Hepatocyte (in vitro differentiated cells): ENCODE results near the gene TBL1X. TPM values are rescaled to one million over a fixed set of nuclear protein-coding genes. Genes with fewer than 3 reads are reported as not detected.

Experiments
- DNase-seq: peaks from one replicate; pipeline ENCODE4 v3.0.0-alpha.2; 2016; ENCODE audit warnings: low spot score
- H2AFZ ChIP-seq: fragments of 200-600 bp; sonication (generic); 2 replicates; pipeline ENCODE4 v1.6.0; 2016; ENCODE audit warnings: antibody characterized with exemption, mild to moderate bottlenecking
- H3K27ac ChIP-seq: fragments of 200-600 bp; sonication (generic); 2 replicates; pipeline ENCODE4 v1.5.1; 2016; ENCODE audit warnings: mild to moderate bottlenecking
- H3K27me3 ChIP-seq: fragments of 200-600 bp; sonication (generic); 2 replicates; pipeline ENCODE4 v1.6.1; 2016
- H3K36me3 ChIP-seq: fragments of 200-600 bp; sonication (generic); replicated peaks from 2 replicates; pipeline ENCODE4 v1.5.1; 2016; ENCODE audit warnings: low read depth; ENCODE audit not compliant: insufficient read depth
- H3K4me1 ChIP-seq: fragments of 200-600 bp; sonication (generic); 2 replicates; pipeline ENCODE4 v1.5.1; 2016; ENCODE audit warnings: mild to moderate bottlenecking, moderate library complexity; ENCODE audit not compliant: insufficient read depth
- H3K4me2 ChIP-seq: fragments of 200-600 bp; sonication (generic); 2 replicates; pipeline ENCODE4 v1.6.0; 2016
- H3K4me3 ChIP-seq: fragments of 200-600 bp; sonication (generic); 2 replicates; pipeline ENCODE4 v1.5.1; 2016; ENCODE audit warnings: mild to moderate bottlenecking
- H3K79me2 ChIP-seq: fragments of 200-600 bp; sonication (generic); 2 replicates; pipeline ENCODE4 v1.6.0; 2017; ENCODE audit warnings: mild to moderate bottlenecking
- H3K9me2 ChIP-seq: fragments of 200-600 bp; sonication (generic); replicated peaks from 2 replicates; pipeline ENCODE4 v1.6.0; 2017; ENCODE audit warnings: mild to moderate bottlenecking; ENCODE audit not compliant: insufficient read depth
- H3K9me3 ChIP-seq: fragments of 200-600 bp; sonication (generic); 2 replicates; pipeline ENCODE4 v1.5.1; 2016; ENCODE audit warnings: low read depth, mild to moderate bottlenecking
- H4K20me1 ChIP-seq: fragments of 200-600 bp; sonication (generic); 2 replicates; pipeline ENCODE4 v1.6.0; 2016; ENCODE audit warnings: mild to moderate bottlenecking; ENCODE audit not compliant: insufficient read depth, poor library complexity, severe bottlenecking
- EZH2 ChIP-seq: fragments of 200-600 bp; sonication (generic); IDR thresholded peaks from 2 replicates; pipeline ENCODE4 v1.6.1; 2016; ENCODE audit warnings: antibody characterized with exemption, mild to moderate bottlenecking, borderline replicate concordance
- EZH2phosphoT487 ChIP-seq: fragments of 200-600 bp; sonication (generic); IDR thresholded peaks from one replicate; pipeline ENCODE4 v1.6.1; 2018; ENCODE audit warnings: antibody characterized with exemption, mild to moderate bottlenecking, low read depth, moderate library complexity; ENCODE audit not compliant: unreplicated experiment, severe bottlenecking
- WGBS: methylation state at CpG from one replicate; pipeline ENCODE4 v1.1.6; 2016; ENCODE audit warnings: low lambda C conversion rate; ENCODE audit errors: missing lambda C conversion rate; 5-methylcytosine and 5-hydroxymethylcytosine counted together
- polyA plus RNA-seq: library from polyadenylated mRNA; unstranded; fragments of >200 nt; fragmentation: Nextera tagmentation; extraction: Ambion mirVana; gene quantifications from 2 replicates; pipeline ENCODE4 v1.2.1, GENCODE V29; 2016
- total RNA-seq: library from RNA; depleted of rRNA; stranded (reverse); fragments of >200 nt; gene quantifications from 2 replicates; pipeline ENCODE4 v1.2.3, GENCODE V29; 2014
- TF ChIP-seq, protein P1 (sequence below): fragments of 200-600 bp; sonication (generic); IDR thresholded peaks from 2 replicates; pipeline ENCODE4 v1.5.1; 2016; ENCODE audit warnings: antibody characterized with exemption, mild to moderate bottlenecking; ENCODE audit not compliant: poor library complexity

Gene TBL1X
- total and polyA plus RNA-seq, 2 experiments from 2014 or later = 14.9 to 16.0 TPM

DNA sequence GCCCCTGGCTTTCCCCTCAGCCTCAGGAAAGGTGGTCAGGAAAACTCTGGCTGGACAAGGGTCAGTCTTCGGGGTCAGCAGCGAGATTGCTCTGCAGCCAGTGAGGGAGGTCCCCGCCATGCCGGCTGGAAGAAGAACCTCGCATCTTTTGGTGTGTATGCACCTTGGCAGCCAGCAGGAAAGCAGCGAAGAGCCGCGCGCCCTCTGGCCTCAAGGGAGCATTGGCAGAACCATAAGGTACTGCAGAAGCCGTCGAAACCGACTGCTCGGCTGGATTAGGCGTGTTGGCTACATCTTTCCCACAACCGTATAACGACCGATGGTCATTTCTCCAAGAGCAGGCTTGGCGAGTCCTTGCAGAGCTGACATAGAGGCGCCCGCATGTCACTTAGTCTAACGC lies 252.5 kb downstream of the TBL1X start:
- Histone ChIP-seq H3K4me2 (no peak overlapping the region), H3K4me1 (no peaks in the 10 kb centered on the region), H4K20me1 (no peaks in the 10 kb centered on the region), H3K27ac (no peak overlapping the region), H3K36me3 (no peaks in the 10 kb centered on the region), H2AFZ (no peak overlapping the region), H3K4me3 (no peak overlapping the region), H3K9me2 (no peaks in the 10 kb centered on the region), H3K79me2 (no peaks in the 10 kb centered on the region), H3K9me3 (no peaks in the 10 kb centered on the region), H3K27me3 (no peaks in the 10 kb centered on the region)
- TF ChIP-seq, protein P1, sequence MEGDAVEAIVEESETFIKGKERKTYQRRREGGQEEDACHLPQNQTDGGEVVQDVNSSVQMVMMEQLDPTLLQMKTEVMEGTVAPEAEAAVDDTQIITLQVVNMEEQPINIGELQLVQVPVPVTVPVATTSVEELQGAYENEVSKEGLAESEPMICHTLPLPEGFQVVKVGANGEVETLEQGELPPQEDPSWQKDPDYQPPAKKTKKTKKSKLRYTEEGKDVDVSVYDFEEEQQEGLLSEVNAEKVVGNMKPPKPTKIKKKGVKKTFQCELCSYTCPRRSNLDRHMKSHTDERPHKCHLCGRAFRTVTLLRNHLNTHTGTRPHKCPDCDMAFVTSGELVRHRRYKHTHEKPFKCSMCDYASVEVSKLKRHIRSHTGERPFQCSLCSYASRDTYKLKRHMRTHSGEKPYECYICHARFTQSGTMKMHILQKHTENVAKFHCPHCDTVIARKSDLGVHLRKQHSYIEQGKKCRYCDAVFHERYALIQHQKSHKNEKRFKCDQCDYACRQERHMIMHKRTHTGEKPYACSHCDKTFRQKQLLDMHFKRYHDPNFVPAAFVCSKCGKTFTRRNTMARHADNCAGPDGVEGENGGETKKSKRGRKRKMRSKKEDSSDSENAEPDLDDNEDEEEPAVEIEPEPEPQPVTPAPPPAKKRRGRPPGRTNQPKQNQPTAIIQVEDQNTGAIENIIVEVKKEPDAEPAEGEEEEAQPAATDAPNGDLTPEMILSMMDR = no peak
- no peak for TF ChIP-seq EZH2
- 95% methylated on average over 19 of the region's 21 CpGs for WGBS
- no peak for DNase-seq

DNA sequence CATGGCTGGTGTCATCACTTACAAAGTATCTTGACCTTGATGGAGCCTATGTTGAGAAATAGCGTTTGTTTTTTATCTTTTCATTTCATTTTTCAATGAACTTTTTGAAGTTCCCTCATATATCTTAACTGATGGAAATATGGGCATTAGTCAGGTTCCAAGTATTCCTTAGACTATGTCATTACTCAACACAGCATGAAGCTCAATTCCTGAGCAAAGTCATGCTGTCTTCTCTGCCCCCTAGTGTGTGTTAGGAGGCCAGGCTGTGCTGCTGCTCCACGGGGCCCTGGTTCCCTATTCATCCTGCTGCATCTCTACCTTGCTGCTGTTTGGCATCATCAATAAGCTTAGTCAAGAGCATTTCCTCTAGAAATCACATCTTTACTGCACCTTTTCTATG lies 259.9 kb downstream of the TBL1X start:
- Histone ChIP-seq H3K36me3 (no peaks in the 10 kb centered on the region), H3K79me2 (no peaks in the 10 kb centered on the region), H4K20me1 (no peaks in the 10 kb centered on the region), H3K9me3 (no peaks in the 10 kb centered on the region), H3K4me1 (no peaks in the 10 kb centered on the region), H3K27ac (no peak overlapping the region), H3K4me2 (no peak overlapping the region), H3K27me3 (no peaks in the 10 kb centered on the region), H2AFZ (no peak overlapping the region), H3K9me2 (no peaks in the 10 kb centered on the region), H3K4me3 (no peak overlapping the region)
- no peak for DNase-seq
- 48% methylated on average over 2 of the region's 2 CpGs for WGBS
- TF ChIP-seq EZH2phosphoT487 (no peak), EZH2 (no peak)
- TF ChIP-seq, protein P1 = no peak

DNA sequence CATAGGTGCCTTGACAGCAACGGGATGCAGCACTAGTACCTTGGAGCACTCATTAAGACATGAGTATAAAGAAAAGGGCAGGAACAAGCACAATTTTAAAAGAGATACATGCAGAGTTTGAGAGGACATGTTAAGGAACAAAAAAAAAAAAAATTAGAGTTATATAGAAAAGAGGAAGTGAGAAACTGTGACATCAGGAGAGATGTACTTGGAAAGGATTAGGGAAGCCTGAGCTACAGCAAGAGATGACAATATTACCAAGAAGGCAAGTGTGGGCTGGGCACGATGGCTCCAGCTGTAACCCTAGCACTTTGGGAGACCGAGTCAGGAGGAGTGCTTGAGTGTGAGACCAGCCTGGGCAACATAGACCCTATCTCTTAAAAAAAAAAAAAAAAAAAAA lies 263.4 kb downstream of the TBL1X start:
- no peaks in the 10 kb centered on the region for H3K4me1 ChIP-seq
- H2AFZ ChIP-seq = no peak overlapping the region
- no peak overlapping the region for H3K4me2 ChIP-seq
- H3K9me2 ChIP-seq = no peaks in the 10 kb centered on the region
- no peaks in the 10 kb centered on the region for H3K27me3 ChIP-seq
- H4K20me1 ChIP-seq = no peaks in the 10 kb centered on the region
- H3K4me3 ChIP-seq = no peak overlapping the region
- DNase-seq = no peak
- no peak overlapping the region for H3K27ac ChIP-seq
- H3K9me3 ChIP-seq = no peaks in the 10 kb centered on the region
- TF ChIP-seq EZH2phosphoT487 (no peak), EZH2 (no peak)
- TF ChIP-seq, protein P1 = no peak
- no peaks in the 10 kb centered on the region for H3K36me3 ChIP-seq
- 70% methylated on average over 3 of the region's 3 CpGs for WGBS
- no peaks in the 10 kb centered on the region for H3K79me2 ChIP-seq
